HG03354 (cell line): Measurements from ENCODE around the gene SATB2.

ENCODE experiments used
- ATAC-seq: cut with Tn5 transposase; IDR thresholded peaks from one replicate; pipeline ENCODE4 v1.9.1; 2021; ENCODE audit warnings: mild to moderate bottlenecking; ENCODE audit not compliant: unreplicated experiment, poor library complexity, severe bottlenecking

SATB2 gene

DNA sequence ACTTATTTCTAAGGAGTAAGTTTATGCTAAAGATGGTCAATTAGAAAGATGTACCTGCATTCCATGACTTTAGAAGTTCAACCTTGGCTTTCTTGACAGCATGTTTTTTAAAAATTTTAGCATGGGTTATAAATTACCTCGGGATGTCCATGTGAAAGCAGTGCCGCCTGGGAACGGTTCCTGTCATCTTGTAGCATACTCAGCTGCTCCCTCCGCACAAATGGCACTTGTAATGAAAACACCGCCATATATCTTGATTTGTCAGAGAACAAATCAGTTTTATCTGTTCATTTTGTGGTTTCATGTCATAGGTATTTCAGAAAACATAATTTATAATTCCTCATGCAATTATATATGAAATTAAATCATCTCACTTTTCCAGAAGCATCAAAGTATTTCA lies 38.3 kb downstream of the SATB2 start:
- ATAC-seq = no peak

DNA sequence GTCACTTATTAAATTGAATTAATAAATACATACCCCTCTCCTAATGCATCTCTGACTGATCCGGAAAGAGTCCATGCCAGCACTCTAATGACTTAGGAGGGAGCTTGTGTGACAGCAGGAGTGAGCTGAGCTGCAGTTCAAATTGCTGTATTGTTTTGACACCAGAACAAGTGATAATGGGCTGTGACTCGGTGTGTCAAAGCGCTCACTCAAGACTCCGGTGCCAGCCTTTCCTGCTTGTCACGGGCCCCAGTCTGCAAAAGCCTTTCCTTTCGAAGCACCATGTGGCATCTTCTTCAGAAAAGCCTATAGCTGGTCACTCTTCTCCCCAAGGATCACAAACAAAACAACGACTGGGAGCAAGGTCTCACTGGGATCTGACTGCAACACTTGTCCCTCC lies 43.3 kb downstream of the SATB2 start:
- no peak for ATAC-seq

DNA sequence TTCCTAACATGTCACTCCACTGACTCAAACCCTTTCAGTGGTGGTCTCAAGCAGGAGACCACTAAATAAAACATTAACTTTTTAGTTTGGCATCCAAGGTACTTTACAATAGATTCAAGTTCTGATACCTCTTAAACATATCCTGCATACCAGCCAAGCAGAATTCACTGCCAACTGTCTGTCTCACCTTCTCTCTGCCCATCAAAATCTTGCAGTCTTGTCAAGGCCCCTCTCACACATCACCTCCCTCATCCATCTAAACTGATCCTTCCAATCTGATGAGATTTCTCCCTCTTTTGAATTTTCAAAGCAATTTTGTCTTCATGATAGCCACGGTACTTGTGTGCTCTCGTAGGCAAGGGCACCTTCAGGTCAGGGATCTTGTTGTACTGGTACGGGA lies 43.7 kb downstream of the SATB2 start:
- no peak for ATAC-seq

DNA sequence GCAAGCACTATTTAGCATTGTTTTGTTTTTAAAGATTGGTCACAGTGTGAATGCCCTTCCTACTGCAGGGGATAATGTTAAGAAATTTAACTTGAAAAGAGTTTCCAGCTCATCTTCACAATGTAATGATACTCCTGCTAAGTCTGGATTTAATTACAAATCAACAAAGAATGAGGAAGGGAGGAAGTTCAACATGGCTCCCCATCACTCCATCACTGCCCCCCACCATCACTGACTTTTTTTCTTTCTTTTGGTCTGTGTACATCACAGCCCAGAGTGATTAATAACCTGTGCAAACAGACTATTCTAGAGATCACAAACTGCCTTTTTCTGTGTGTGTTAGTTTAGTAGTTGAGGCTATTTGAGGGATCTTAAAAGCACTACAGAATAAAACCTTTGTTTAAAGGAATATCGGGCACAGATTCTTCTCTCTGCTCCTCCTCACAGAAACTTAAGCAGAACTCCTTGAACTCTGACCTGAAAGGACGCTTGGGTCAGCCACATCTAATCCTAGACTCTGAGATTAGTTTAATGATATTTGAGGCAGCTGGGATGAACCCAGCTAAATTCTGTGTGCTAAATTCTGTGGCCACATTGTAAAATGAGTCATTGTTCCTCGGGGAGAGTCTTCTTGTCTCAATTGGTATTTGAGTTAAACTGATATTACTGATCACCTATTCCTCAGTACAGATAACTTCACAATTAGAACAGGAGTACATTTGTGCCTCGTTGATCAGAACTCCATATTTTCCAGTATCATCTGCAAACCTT lies 47.8 kb downstream of the SATB2 start:
- no peak for ATAC-seq

DNA sequence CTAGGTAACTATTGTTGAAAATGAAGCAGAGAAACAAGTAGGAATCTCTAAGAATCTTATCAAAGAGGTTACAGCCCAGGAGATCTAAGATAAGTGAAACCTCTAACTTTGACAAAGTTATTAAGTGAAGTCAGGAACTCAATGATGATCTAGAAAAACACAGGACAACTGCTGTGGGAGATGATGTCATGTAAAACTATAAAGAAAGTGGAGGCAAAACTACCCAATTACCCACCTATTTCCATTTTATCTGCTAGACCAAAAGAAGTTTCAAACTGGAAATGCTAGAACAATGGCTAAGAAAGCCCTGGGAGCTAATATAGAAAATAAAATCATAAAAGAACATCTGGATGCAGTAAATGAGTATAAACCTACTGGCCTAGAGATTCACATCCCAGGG lies 50.3 kb downstream of the SATB2 start:
- no peak for ATAC-seq

DNA sequence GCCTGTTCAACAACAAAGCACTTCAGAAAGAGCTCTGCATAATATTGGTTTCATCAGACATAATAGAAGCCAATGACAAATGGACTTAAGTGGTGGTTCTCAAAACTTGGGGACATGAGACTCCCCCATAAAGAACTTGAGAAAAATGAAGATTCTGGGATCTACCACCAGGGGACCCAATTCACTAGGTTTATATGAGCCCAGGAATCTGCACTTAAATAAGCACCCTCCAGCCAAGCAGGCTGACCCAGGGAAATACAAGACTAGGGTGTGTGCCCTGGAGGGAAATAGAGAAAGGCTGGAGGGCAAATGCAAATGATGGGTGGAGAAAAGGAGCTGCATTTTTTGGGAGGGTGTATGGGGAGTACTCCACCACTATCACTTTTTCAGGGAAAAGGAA lies 52.5 kb downstream of the SATB2 start:
- ATAC-seq = no peak

DNA sequence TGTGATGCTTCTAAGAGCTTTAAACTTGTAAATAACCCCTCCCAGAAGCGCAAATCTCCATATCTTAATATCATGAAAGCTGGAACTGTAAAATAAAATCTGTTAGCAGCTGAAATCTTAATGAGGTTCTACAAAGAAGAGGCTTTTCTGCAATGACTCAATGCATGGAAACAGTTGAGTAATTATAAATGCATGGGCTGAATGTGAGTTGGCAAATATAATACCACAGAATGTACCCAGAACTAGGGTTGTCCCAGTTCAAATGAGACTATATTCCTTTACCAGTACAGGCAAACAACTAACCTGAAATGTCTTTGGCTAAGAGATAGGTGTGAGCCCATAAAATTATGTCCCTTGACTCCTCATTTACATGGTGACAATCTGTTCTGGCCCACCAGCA lies 52.9 kb downstream of the SATB2 start:
- ATAC-seq = no peak

DNA sequence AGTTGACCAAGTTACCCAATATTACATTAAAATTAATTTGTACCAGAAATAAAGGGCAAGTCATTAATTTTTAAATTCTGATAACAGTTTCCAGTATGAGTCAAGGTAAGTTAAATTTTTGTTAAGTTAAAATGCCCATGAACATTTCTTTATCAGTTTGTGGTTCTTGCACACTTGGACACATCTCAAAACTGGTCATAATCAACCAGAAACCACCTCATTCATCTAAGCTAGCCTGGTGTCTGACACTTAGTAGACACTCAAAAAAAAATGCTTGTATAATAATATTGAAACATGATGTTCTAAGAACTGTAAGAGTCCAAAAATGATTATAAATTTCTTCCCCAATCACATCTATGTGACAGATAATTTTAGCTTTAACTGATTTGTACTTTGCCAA lies 62.4 kb downstream of the SATB2 start:
- no peak for ATAC-seq

DNA sequence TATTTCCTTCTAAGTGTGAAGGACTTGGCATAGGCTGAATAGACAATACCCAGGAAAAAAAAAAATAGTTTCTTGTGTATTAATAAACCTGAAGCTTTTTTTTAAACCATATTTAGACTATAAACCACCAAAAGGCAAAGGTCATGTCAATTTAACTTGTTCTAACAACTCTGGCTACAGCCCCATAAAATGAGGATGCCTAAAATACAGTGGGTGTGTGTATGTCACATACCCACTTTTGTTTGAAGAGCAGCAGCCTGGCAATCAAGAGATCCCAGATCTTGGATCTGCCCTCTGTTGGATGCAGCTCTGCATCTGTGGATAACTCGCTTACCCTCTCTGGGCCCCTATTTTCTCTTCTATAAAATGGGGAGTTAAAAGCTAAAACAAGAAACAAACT lies 65.4 kb downstream of the SATB2 start:
- no peak for ATAC-seq

DNA sequence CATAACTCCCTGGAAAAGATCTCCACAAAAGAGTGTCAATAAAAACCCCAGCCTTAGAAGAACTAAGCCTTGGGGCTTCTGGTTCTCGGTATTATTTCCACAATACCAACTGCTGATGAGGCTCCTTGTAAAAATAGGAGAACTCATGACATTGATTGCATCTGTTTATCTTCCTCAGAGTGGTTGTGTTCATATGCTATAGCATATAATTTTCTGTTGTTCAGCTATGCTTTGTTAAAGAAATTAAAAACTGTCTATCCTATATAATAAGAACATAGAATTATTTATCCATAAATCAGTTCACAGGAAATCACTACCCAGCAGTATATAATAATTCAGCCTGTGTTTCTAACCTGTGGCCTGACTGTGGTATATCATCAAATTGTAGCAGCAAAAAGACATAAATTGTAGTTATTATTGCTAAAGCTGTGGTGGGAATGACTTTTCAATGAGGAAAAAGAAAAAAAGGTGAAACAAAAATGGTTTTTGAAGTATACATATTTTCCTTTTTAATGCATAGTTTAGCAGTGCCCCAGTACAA lies 68.9 kb downstream of the SATB2 start:
- no peak for ATAC-seq

DNA sequence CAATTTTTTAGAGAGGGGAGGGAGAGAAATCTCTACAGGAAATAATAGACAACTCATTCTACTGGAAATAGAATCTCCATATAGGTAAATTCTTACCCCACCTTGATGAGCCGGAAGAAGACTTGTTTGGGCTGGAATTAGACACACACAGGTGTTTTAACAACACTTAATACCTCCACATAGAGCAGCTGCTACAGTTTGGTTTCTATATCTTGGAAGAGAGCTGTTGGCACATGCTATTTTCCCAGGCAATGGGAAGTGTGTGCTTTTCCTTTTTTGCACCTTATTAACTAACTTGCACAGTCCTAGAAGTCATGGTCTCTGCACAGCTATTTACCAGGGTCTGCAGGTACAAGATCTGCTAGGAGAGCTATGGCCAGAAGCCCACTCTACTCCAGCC lies 73.7 kb downstream of the SATB2 start:
- ATAC-seq = no peak

DNA sequence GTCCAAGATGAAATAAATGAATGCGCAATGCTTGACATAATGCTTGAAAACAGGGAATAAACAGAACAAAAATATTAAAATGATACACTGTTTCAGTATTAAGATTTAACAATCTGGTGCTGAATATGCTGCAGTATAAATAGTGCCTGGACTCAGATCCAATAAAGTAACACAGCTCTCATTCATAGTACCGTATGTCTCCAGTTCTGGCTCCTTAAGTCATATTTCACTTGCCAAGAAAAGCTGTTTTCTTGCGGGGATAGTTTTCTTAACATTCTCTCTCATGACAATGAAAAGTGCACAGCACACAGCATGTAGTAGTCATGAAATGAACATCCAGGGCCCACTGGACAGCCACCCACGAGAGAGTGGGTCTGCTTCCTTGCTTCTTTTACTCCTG lies 74.7 kb downstream of the SATB2 start:
- ATAC-seq = no peak

DNA sequence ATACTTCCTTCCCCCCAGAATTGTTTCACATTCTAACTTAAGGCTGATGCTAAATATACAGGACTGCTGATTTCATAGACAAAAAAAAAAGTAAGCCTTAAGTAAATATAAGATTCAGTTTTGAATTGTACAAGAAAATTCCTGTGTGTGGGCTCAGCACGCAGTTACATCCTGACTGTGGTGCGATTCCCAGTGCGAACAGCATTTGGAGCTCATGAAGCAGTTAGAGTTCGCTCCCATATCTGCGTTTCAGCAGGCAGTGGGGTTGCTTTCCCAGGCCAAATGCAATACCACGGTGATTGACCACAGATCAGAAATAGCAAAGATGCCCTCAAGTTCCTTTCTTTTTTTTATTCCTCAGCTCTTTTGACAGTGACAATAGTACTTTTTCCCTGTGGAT lies 75.6 kb downstream of the SATB2 start:
- no peak for ATAC-seq

DNA sequence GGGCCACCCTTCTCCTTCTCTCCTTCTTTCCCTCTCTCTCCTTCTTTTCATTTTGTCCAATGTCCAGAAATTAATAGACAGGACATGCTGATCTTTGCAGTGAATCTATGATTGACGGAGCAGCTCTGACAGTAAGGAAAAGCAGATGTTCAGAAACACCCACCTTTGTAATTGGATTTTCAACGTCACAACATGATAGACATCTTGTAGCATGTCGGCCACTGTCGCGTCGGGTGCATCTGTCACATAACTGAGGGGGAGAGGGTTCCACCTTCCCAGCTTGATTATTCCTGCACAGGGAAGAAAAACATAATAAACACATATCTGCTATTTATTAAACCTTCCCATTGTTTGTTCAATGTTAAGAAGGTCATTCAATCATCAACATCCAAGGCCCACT lies 76.2 kb downstream of the SATB2 start:
- no peak for ATAC-seq

DNA sequence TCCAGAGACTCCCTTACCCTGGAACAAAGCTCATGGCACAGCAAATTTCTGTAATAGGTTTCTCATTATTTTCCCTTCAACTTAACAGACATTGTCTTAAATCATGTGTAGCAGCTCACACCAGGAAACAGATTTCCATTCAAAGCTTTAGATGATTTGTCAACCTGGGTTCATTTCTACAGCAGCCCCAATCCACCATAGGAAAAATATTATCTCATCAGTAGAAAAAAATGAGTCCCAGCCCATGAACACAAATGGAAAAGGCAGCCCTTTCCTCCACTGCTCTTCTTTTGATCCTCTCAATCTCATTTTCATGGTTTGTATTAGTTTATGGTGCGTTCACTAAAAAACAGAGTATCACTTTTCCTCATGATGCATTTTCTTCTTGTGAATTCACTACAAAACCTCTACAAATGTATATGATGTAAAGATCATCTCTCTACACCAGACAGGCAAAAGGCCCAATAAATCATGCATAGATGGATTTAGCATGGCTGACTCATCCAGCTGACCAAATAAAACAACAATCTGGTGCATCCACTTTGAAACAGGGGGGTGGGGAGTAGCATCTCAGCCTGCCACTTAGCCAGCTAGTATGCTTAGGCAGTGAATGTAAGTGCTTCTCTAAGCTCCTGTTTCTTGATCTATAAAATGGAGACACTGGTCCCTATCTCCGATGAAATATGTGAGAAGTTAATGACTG lies 78.6 kb downstream of the SATB2 start:
- no peak for ATAC-seq

DNA sequence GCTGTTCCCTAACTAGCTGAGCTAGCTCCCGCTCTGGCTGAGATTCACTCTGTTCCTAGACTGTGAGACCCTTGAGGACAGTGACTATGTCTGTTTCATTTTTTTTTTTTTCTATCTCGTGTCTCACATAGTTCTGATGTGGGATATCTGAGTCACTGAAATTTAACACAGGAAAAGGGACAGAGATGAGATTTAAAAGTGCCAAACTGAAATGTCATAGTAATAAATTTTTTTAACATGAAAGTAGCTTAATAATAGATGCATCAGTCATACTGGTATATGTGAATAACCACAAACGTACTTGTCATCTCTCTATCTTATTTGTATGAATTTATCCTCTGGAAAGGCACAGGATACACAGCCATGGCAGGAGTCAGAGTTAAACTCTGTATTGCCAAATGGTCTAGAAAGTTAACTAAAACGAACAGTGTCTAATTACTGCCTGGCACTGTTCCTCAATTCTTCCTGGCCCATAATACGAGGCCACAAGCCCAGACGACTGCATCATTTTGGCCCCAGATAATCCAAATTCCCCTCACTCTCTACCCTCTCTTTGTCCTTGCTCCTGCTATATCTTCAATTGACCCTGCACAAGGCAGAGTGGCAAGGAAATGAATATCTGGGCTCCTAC lies 87.5 kb downstream of the SATB2 start:
- no peak for ATAC-seq

DNA sequence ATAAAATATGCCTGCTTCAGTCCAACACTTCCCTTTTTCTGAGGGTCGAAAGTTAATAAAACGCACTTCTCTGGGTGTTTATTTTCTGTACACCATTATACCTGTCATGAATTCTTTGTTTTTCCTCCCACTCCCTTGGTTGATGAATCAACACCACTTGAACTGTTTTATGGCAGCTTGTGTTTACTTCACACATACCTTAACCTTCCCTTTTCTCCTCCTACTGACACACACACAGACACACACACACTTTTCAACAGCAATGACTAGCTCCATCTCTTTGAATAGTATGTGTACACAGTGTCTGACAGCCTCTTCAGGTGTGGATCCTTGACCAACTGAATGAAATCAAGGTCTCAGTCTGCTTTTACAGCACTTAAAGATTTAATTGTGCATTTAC lies 91.3 kb downstream of the SATB2 start:
- ATAC-seq = no peak

DNA sequence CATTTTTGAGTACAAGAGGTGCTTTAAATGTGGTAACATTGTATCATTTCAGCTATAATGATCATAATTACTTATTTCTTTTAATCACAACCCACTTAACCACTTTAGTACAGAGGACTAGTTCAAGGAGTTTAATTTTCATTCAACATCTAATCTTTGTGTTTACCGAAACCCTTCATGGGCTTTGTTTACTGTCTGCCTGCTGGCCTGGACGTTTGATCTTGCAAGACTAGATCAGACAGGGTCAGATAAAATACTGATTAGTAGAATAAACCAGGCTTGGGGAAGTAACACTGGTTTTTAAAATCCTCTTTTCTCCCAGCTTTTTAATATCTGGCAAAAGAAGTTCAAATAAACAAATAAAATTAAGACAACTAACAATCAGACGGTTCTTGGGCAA lies 93.6 kb downstream of the SATB2 start:
- ATAC-seq = no peak

DNA sequence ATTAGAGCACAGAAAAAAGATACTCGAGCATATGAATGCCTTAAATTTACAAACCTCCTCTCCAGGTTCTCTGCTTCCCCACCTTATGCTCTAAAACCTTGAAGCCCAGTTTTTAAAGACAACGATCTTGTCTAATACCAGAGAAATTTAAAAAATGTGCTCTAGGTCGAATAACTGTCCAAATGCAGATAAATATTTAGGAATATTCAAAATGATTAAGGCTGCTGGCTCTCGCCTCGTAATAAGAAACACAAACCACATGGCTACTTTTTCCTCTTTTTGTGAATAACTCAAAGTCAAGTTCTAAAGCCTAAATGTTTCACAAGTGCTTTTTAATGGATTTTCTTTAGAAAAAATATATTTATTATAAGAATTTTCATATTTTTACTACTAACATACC lies 101.3 kb downstream of the SATB2 start:
- no peak for ATAC-seq

DNA sequence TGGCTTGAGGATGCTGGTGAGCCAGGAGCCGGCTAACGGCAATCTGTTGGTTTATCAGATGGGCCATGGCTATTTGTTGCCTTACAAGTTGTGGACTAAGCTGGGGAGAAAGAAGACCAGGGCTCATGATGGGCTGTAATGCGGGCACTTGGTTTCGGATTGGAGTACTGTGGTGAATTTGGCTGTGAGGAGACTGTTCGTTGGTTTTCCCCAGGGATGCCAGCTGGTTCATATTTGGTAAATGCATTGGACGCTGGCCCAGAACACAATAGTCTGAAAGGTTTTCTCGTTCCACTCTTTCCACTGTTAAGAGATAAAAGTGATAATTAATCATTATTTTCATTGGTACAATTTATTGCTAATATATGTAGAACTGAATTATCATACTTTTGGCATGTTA lies 108.9 kb downstream of the SATB2 start:
- ATAC-seq = no peak

DNA sequence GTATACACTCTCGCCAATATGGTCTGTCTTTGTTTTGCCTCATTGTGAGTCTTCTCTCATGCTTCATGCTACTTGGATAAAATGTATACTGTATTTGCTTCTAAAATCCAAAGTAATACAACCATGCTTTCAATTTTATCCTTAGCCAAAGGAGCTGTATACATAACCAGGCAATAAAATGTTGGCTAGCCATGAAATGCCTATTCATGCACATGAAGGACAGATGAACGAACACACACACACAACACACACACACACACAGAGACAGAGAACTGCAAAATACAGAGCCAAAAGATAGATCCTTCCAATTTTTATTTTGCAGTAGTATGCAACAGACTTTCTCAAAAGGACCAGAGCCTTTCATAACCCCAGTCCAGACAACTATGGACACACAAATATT lies 113.7 kb downstream of the SATB2 start:
- no peak for ATAC-seq
